ENCODE results near the gene FANCD2.

DNA sequence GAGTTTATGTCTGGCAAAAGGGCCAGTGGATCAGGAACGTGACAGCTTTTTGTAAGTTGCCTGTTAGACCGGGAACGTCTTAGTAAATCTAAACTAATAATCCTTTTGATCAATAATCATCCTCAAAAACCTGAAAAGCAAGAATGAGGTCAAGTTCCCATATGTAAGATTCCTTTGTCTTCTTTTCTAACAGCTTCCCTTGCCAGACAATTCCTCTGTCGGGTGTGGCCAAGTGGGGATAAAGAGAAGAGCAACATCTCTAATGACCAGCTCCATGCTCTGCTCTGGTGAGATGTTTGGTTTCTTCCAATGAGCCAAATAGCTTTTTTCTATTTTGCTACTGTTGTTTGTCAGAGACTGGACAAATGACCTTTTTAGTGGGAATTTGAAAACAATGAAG is 62.0 kb downstream of the FANCD2 start:
- TF ChIP-seq, protein P1, sequence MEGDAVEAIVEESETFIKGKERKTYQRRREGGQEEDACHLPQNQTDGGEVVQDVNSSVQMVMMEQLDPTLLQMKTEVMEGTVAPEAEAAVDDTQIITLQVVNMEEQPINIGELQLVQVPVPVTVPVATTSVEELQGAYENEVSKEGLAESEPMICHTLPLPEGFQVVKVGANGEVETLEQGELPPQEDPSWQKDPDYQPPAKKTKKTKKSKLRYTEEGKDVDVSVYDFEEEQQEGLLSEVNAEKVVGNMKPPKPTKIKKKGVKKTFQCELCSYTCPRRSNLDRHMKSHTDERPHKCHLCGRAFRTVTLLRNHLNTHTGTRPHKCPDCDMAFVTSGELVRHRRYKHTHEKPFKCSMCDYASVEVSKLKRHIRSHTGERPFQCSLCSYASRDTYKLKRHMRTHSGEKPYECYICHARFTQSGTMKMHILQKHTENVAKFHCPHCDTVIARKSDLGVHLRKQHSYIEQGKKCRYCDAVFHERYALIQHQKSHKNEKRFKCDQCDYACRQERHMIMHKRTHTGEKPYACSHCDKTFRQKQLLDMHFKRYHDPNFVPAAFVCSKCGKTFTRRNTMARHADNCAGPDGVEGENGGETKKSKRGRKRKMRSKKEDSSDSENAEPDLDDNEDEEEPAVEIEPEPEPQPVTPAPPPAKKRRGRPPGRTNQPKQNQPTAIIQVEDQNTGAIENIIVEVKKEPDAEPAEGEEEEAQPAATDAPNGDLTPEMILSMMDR (IDR thresholded peaks at IDR 0.05; ENCODE audit: low read depth, low read length, missing input control) = no peak
- TF ChIP-seq, protein P2, sequence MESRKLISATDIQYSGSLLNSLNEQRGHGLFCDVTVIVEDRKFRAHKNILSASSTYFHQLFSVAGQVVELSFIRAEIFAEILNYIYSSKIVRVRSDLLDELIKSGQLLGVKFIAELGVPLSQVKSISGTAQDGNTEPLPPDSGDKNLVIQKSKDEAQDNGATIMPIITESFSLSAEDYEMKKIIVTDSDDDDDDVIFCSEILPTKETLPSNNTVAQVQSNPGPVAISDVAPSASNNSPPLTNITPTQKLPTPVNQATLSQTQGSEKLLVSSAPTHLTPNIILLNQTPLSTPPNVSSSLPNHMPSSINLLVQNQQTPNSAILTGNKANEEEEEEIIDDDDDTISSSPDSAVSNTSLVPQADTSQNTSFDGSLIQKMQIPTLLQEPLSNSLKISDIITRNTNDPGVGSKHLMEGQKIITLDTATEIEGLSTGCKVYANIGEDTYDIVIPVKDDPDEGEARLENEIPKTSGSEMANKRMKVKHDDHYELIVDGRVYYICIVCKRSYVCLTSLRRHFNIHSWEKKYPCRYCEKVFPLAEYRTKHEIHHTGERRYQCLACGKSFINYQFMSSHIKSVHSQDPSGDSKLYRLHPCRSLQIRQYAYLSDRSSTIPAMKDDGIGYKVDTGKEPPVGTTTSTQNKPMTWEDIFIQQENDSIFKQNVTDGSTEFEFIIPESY (IDR thresholded peaks at IDR 0.05) = no peak
- no peak for TF ChIP-seq YY1 (IDR thresholded peaks at IDR 0.05)
